Mesenteric fat pad (tissue), 1 donor: Measurements from ENCODE around the gene EIF5A. TPM values are rescaled to one million over a fixed set of nuclear protein-coding genes. Genes with fewer than 3 reads are reported as not detected.
"Not testable (repeated sequence)": the region's sequence is repeated elsewhere in the genome, so short reads cannot be mapped to it uniquely, and the experiment has no call there.

Experiments
- DNase-seq: peaks from one replicate; pipeline ENCODE4 v3.0.0-alpha.2; 2020; ENCODE audit warnings: low spot score
- total RNA-seq: library from RNA; stranded (reverse); fragmentation: NEBNext Ultra II Directional; extraction: Animal tissue kit (Norgen Biotek cat#: 25700); gene quantifications from one replicate; pipeline ENCODE4 v1.2.1, GENCODE V29; 2021
- donor health status: DM: yes; HTN: yes; CAD: no.

Gene EIF5A
- total RNA-seq, 1 donor from 2014 or later = 503 TPM

DNA sequence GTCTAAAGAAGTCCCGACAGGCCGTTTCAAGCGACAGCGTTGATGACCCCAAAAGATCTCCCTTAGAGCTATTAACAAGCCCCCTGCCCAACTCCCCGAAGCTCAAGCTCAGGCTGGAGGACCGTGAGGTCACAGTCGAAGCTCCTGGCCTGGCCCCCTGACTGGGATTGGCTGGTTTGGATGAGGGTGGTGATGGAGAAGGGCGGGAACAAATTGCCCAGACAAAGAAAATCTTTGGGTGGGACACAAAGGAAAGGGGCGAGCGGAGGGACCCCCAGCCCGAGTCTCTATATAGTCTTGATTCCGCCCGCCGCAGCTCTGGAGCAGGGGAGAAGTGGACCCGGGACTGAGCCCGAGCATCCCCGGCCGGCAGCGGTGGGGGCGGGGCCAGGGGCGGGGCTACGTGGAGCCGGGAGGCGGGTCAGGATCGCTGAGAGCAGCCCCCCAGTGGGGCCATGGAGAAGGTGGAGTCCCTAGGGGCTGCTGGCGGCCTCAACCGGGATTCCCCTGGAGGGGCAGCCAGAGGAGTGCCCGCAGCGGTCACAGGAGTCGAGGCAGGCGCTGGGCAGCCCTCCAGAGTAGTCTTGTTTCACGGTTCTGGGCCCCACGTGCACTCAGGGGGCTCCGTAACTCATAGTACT lies 22.7 kb downstream of the EIF5A start:
- DNase-seq = no peak

DNA sequence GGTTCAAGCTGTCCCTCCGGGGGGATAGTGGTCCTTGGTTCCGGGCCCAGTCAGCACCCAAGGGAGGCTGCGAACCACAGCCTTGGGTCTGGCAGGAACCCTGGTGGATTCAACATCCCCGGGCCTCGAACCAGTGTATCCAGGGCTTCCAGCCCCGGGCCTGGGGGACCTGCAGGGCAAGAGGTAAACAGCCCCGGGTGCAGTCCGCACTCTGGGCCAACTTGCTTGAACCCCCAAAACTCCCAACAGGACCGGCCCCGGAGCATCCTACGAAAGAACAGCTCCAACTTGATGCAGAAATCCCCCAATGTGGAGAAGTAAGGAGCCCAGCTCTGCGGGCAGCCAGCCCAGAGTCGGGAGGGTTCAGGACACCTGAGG lies 23.2 kb downstream of the EIF5A start:
- DNase-seq = no peak

DNA sequence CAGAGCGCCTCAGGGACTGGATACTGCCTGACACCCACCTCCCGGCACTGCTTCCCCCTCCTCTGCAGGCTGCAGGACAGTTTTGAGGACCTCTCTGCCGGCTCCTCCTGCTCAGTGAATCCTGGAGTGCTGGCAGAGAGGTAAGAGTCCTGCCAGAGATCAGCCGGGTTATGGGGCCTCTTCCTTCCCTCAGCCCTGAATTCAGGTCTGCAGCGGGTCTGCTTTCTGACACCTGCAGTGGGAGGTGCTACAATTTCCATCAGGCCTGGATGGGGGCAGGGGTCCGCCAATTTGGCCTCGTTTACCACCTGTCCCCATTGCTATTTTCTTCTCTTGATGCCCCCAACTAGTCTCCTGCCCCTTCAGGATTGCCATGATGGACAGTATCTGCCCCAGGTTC lies 24.7 kb downstream of the EIF5A start:
- DNase-seq = no peak

GRCh38 chr17:7332600-7333069 lies 25.2 kb downstream of the EIF5A start:
- DNase-seq = not testable (repeated sequence)

DNA sequence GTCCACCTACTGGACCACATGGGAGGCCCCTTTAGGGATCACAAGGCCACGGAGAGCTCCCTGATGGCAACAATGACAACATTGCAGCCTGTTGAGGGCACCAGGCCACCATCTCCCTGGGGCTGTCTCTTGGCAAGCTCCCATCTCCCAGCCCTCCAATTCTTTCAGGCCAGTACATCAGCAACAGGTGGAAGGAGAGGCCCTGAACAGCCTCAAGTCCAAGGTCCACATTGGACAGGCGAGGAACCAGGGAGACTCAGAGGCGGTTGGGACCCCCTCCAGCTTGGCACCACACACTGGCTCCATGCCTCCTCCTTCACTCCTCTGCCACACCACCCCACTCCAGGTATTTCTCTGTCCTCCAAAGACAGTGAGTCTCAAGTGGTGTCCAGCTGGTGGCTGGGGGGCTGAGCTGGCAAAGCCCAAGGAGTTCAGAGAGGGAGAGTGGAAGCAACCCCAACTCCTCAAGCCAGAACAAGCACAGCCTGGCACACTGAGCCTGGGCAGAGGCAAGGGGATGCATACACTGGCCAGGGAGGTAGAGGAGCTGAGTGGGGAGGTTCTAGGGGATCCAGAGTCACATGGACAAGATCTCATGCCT lies 27.6 kb downstream of the EIF5A start:
- DNase-seq = no peak

GRCh38 chr17:7335765-7336164 lies 28.3 kb downstream of the EIF5A start:
- not testable (repeated sequence) for DNase-seq

DNA sequence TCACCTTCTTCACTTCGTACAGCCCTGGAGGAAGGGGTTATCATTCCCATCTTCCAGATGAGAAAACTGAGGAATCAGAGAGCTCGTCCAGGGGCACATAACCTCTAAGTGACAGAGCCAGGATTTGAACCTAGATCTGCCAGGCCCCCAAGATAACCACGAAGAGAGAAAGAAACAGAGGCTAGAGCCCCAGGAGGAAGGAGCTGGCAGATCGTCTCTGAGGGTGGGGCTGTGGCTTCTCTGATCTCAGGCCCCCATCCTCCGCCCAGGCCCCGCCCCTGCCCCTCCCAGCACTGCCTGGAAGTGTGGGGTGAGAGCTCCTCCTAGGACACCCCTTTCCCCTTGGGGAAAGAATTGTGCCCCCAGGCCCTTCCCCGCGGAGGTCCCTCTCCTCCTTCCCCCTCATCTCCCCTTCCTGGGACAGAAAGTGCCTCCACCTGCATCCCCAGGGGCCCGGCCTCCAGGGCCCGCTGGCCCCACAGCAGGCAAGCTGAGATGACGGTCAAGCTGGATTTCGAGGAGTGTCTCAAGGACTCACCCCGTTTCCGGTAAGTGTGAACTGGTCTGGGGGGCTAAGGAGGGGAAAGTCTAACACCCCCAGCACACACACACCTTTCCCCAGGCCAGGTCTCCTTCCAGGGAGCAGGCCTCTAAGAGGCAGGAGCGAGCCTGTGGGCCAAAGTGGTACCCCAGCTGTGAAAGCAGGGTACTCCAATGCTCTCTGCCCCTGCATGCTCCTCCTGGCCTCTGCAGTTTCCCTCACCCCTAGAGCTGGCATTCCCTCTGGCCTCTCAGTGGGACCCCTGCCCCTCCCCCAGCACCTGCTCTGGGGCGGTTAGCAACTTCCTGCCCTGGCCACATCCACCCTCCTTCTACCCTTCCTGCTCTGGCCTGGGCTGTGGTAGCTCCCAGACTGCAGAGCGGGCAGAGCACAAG lies 29.1 kb downstream of the EIF5A start, which contains the start of gene ACAP1:
Gene ACAP1, plus strand, starts transcription at position 290 of the 936 bp plus-strand sequence. Its CDS starts 206 bp downstream, at position 496.
- DNase-seq = no peak

DNA sequence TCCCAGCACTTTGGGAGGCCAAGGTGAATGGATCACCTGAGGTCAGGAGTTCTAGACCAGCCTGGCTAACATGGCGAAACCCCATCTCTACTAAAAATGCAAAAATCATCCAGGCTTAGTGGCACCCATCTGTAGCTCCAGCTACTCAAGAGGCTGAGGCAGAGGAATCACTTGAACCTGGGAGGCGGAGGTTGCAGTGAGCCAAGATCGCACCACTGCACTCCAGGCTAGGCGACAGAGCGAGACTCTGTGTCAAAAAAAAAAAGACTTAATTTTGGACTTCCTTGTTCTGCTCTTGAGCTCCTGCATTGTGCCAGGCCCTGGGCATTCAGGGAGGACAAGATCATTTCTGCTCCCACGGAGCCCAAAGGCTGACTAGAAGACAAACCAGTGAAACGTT lies 30.2 kb downstream of the EIF5A start:
- DNase-seq = not testable (repeated sequence)

DNA sequence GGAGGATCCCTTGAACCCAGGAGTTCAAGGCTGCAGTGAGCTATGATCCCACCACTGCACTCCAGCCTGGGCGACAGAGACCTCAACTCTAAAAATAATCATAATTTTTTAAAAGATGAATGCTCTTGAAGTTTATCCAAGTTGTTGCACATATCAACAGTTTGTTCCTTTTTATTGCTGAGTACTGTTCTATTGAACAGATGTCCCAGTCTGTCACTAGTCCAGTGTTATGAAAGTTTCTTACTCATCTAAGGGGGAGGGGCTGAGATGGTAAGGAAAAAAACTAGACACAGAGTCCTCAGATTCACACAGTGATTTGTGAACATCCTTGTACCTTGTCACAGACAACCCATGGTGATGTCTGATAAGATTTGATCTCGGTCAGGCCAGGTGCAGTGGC lies 32.8 kb downstream of the EIF5A start:
- no peak for DNase-seq

GRCh38 chr17:7341842-7342241 lies 34.4 kb downstream of the EIF5A start:
- no peak for DNase-seq

DNA sequence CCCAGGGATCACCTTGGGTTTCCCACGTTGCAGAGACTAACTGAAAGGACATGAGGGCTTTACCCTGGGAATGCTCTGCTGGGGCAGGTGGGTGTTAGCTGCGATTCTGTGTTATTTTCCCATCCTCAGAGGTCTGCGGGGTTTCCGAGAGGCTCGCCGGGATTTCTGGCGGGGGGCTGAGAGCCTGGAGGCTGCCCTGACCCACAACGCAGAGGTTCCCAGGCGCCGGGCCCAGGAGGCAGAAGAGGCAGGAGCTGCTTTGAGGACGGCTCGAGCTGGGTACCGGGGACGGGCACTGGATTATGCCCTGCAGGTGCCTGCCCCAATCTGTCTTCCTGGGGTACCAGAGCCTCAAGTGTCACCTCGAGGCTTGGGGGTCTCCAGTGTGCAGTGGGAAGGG lies 35.8 kb downstream of the EIF5A start:
- no peak for DNase-seq

GRCh38 chr17:7346761-7347614 lies 39.6 kb downstream of the EIF5A start:
- no peak for DNase-seq

GRCh38 chr17:7347630-7348477 lies 40.4 kb downstream of the EIF5A start:
- DNase-seq = no peak

- DNase-seq = no peak
Measured at GRCh38 chr17:7348478-7349242, 41.2 kb downstream of the EIF5A start.

DNA sequence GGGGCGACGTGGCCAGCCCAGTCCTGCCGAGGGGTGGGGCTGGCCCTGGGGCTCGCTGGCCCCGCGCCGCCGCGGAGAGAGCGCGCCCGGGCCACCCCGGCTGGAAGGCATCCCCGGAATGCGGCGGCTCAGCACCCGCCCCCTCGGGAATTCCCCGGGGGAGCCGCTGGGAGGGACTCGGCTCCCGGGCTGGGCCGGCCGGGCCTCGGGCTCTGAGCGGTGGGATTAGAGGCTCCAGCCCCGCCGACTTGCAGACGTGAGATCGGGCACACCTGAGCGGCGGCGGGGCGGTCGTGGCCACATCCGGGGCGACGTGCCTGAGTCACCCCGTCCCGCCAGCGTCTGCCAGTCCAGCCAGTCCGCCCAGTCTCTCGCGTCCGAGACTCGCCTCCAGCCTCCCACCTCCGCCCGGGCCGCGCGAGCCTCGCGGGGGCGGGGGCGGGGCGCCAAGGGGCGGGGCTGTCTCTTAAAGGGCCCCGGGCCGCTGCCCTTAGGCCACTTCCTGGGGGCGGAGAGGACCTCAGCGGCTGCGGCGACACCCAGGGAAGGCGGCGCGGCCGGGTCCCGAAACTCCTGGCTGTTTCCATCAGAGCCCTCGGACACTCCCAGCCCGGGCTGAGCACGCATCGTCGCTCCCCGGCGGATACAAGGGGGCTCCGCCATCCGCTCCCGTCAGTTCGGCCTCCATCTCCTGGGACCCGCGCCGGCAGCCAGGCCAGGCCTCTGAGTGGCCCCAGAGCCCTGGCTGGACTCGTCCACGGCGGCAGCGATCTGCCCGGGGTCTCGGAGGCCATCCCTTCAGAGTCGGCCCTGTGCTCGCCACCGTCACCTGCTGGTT lies 44.5 kb downstream of the EIF5A start, which contains the start of gene KCTD11:
Gene KCTD11, plus strand, starts transcription at position 498 of the 838 bp plus-strand sequence.
- DNase-seq = peak; percentile 95

DNA sequence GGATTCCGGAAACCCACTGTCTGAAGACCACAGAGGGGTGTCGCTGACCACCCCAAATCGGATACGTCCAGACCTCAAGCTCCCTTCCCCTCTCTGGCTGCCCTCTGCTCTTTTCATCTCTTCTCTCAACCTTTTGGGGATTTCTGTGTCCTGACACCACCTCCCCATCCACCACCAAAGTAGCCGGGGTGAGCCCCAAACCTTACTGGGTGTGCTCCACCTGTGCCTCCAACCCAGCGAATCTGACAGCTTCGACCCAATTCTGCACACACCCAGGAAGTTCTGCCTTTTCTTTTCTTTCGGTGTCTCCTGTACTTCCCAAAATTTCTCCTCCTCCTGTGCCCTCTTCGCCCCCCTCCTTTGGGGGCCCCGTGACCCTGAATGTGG lies 45.1 kb downstream of the EIF5A start:
- DNase-seq = no peak

DNA sequence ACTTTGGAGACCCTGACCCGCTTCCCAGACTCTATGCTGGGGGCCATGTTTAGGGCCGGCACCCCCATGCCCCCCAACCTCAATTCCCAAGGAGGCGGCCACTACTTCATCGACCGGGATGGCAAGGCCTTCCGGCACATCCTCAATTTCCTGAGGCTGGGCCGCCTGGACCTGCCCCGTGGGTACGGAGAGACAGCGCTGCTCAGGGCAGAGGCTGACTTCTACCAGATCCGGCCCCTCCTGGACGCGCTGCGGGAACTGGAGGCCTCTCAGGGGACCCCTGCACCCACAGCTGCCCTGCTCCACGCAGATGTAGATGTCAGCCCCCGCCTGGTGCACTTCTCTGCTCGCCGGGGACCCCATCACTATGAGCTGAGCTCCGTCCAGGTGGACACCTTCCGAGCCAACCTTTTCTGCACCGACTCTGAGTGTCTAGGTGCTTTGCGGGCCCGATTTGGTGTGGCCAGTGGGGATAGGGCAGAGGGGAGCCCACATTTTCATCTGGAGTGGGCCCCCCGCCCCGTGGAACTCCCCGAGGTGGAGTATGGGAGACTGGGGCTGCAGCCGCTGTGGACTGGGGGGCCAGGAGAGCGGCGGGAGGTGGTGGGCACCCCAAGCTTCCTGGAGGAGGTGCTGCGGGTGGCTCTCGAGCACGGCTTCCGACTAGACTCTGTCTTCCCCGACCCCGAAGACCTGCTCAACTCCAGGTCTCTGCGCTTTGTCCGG lies 45.6 kb downstream of the EIF5A start:
- DNase-seq = no peak
